Measurements from ENCODE around the gene PLCXD3.

DNA sequence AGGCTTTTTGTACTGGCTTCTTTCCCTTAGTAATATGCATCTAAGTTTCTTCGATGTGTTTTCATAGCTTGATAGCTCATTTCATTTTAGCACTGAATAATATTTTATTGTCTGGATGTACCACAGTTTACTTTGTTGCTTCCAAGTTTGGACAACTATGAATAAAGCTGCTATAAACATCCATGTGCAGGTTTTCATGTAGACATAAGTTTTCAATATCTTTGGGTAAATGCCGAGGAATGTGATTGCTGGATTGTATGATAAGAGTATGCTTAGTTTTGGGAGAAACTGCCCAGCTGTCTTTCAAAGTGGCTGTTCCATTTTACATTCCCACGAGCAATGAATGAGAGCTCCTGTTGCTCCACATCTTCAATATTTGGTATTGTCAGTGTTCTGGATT, 84.7 kb downstream of the PLCXD3 start:
- TF ChIP-seq, protein P1, sequence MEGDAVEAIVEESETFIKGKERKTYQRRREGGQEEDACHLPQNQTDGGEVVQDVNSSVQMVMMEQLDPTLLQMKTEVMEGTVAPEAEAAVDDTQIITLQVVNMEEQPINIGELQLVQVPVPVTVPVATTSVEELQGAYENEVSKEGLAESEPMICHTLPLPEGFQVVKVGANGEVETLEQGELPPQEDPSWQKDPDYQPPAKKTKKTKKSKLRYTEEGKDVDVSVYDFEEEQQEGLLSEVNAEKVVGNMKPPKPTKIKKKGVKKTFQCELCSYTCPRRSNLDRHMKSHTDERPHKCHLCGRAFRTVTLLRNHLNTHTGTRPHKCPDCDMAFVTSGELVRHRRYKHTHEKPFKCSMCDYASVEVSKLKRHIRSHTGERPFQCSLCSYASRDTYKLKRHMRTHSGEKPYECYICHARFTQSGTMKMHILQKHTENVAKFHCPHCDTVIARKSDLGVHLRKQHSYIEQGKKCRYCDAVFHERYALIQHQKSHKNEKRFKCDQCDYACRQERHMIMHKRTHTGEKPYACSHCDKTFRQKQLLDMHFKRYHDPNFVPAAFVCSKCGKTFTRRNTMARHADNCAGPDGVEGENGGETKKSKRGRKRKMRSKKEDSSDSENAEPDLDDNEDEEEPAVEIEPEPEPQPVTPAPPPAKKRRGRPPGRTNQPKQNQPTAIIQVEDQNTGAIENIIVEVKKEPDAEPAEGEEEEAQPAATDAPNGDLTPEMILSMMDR (IDR thresholded peaks at IDR 0.05) = no peak
- no peak for TF ChIP-seq POLR2AphosphoS5 (IDR thresholded peaks at IDR 0.05)

All from prostate gland (tissue), 2 donors.